ENCODE data around the gene COL6A1. TPM values are rescaled to one million over a fixed set of nuclear protein-coding genes. Genes with fewer than 3 reads are reported as not detected.
A peak's percentile ranks its signal among the peaks of the same experiment; 100 is the strongest.

The COL6A1 gene
- total RNA-seq, 3 donors from 2014 or later (not counting 1 experiment from before 2014, with no cell fraction given) = 1.0 to 5.2 (median 2.5) TPM

GRCh38 chr21:46029186-46029924, 47.8 kb downstream of the COL6A1 start:
- H3K27me3 Mint-ChIP-seq (ENCODE audit: low read depth in 2 of 2) = peaks cover 10 to 37% of the 10 kb centered on the region in 2 donors
- intact Hi-C loops (cut with micrococcal nuclease) = no loop called here
- TF ChIP-seq CTCF (IDR thresholded peaks at IDR 0.05) = no peak
- DNase-seq = no peak
- H3K4me3 Mint-ChIP-seq = no peak overlapping the region
- ATAC-seq = no peak
- H3K27ac Mint-ChIP-seq = no peak overlapping the region
- peaks cover 0 to 11% of the 10 kb centered on the region in 2 donors for H3K4me1 Mint-ChIP-seq
- peaks cover 4% of the 10 kb centered on the region for H3K9me3 ChIP-seq (ENCODE audit: control insufficient read depth, insufficient read depth, low read length)
- peaks cover 0 to 3% of the 10 kb centered on the region in 2 donors for H3K9me3 Mint-ChIP-seq
- no peaks in the 10 kb centered on the region for H3K27me3 ChIP-seq (ENCODE audit: control insufficient read depth, insufficient read depth, low read length)
- H3K27ac ChIP-seq (ENCODE audit: low read length) = no peak overlapping the region
- H3K36me3 Mint-ChIP-seq = peaks cover 10% of the 10 kb centered on the region
- no peaks in the 10 kb centered on the region for H3K36me3 ChIP-seq (ENCODE audit: control insufficient read depth, insufficient read depth, low read length)
- no peak overlapping the region for H3K4me3 ChIP-seq (ENCODE audit: low read length)
- peaks cover 4% of the 10 kb centered on the region for H3K4me1 ChIP-seq (ENCODE audit: control insufficient read depth, insufficient read depth, low read length)
- 89% methylated on average over 5 of the region's 5 CpGs for WGBS (ENCODE audit: insufficient coverage)

DNA sequence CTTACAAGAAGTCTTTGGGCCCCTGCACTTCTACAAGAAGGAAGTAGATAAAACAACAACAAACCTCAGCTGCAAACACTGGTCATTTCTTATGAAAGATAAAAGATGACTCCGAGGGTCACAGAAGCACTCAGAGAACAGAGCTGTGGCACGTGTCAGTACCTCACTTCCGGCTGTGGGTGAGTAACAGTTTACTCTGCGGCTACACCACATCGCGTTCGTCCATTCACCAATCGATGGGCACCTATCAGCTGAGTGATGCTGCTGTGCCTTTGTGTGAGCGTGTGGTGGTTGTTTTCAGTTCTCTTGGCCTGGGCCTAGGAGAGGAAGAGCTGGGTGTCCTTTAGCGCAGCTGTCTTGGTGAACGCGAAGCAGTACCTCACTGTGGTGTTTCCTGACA, 49.9 kb downstream of the COL6A1 start:
- Mint-ChIP-seq H3K4me3 (no peak overlapping the region), H3K36me3 (peaks cover 10% of the 10 kb centered on the region), H3K9me3 (peaks cover 0 to 3% of the 10 kb centered on the region in 2 donors), H3K27me3 (ENCODE audit: low read depth in 2 of 2) (peaks cover 6 to 16% of the 10 kb centered on the region in 2 donors), H3K27ac (peak overlapping the region; percentile 35 to 46), H3K4me1 (peaks cover 0 to 11% of the 10 kb centered on the region in 2 donors)
- intact Hi-C loops (cut with micrococcal nuclease) = no loop called here
- H3K4me3 ChIP-seq (ENCODE audit: low read length) = no peak overlapping the region
- peaks cover 4% of the 10 kb centered on the region for H3K4me1 ChIP-seq (ENCODE audit: control insufficient read depth, insufficient read depth, low read length)
- TF ChIP-seq CTCF (IDR thresholded peaks at IDR 0.05) = no peak
- no peak overlapping the region for H3K27ac ChIP-seq (ENCODE audit: low read length)
- no peaks in the 10 kb centered on the region for H3K27me3 ChIP-seq (ENCODE audit: control insufficient read depth, insufficient read depth, low read length)
- DNase-seq = peak in 1 of 2 donors; percentile 14
- 62% methylated on average over 12 of the region's 12 CpGs for WGBS (ENCODE audit: insufficient coverage)
- H3K36me3 ChIP-seq (ENCODE audit: control insufficient read depth, insufficient read depth, low read length) = no peaks in the 10 kb centered on the region
- ATAC-seq = peak; percentile 75 to 92 (median 86)
- peaks cover 4% of the 10 kb centered on the region for H3K9me3 ChIP-seq (ENCODE audit: control insufficient read depth, insufficient read depth, low read length)

GRCh38 chr21:46032100-46032499, 50.5 kb downstream of the COL6A1 start:
- no peak for TF ChIP-seq CTCF (IDR thresholded peaks at IDR 0.05)
- Mint-ChIP-seq H3K36me3 (peaks cover 10% of the 10 kb centered on the region), H3K9me3 (peaks cover 0 to 3% of the 10 kb centered on the region in 2 donors), H3K27me3 (ENCODE audit: low read depth in 2 of 2) (peaks cover 3 to 14% of the 10 kb centered on the region in 2 donors), H3K27ac (peak overlapping the region in 1 of 2 donors; percentile 46), H3K4me3 (no peak overlapping the region), H3K4me1 (peaks cover 0 to 11% of the 10 kb centered on the region in 2 donors)
- Histone ChIP-seq H3K36me3 (ENCODE audit: control insufficient read depth, insufficient read depth, low read length) (no peaks in the 10 kb centered on the region), H3K9me3 (ENCODE audit: control insufficient read depth, insufficient read depth, low read length) (peaks cover 4% of the 10 kb centered on the region), H3K27ac (ENCODE audit: low read length) (no peak overlapping the region), H3K27me3 (ENCODE audit: control insufficient read depth, insufficient read depth, low read length) (no peaks in the 10 kb centered on the region), H3K4me1 (ENCODE audit: control insufficient read depth, insufficient read depth, low read length) (peaks cover 4% of the 10 kb centered on the region), H3K4me3 (ENCODE audit: low read length) (no peak overlapping the region)
- intact Hi-C loops (cut with micrococcal nuclease) = no loop called here
- DNase-seq = no peak
- ATAC-seq = no peak
- 89% methylated on average over 6 of the region's 6 CpGs for WGBS (ENCODE audit: insufficient coverage)

All from natural killer cell (primary cell).